ENCODE data around the gene KIAA0513.

DNA sequence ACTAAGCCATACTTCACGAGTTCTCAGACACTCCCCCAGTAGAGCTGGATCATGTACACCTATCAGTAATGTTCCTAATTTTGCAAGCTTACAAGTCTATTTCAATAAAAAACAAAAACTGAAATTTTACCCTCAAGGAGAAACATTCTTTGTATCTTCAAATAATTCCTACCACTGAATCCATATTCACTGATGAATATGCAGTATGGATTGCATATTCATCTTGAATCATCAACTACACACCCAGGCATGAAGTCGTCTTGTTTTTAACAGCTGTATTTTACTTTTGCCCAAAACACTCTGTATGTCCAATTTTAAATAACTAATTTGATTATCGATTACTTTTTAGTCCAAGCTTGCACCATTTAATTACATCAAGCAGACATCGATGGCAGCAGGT is 48.1 kb upstream of the KIAA0513 start:
- TF ChIP-seq, protein P1, sequence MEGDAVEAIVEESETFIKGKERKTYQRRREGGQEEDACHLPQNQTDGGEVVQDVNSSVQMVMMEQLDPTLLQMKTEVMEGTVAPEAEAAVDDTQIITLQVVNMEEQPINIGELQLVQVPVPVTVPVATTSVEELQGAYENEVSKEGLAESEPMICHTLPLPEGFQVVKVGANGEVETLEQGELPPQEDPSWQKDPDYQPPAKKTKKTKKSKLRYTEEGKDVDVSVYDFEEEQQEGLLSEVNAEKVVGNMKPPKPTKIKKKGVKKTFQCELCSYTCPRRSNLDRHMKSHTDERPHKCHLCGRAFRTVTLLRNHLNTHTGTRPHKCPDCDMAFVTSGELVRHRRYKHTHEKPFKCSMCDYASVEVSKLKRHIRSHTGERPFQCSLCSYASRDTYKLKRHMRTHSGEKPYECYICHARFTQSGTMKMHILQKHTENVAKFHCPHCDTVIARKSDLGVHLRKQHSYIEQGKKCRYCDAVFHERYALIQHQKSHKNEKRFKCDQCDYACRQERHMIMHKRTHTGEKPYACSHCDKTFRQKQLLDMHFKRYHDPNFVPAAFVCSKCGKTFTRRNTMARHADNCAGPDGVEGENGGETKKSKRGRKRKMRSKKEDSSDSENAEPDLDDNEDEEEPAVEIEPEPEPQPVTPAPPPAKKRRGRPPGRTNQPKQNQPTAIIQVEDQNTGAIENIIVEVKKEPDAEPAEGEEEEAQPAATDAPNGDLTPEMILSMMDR (IDR thresholded peaks at IDR 0.05; ENCODE audit: insufficient read depth, low read length, poor library complexity, severe bottlenecking): no peak
- TF ChIP-seq EZH2phosphoT487 (conservative IDR thresholded peaks at IDR 0.05; ENCODE audit: low read length): no peak
